Ishikawa (cell line): ENCODE data around the gene ALDH3B2.

ENCODE experiments used
- CREB1 ChIP-seq: IDR thresholded peaks from 2 replicates; pipeline ENCODE4 v1.6.1; 2012; ENCODE audit warnings: low read depth
- EP300 ChIP-seq: IDR thresholded peaks from 2 replicates; pipeline ENCODE4 v1.6.1; 2012; ENCODE audit warnings: borderline replicate concordance
- FOXM1 ChIP-seq: IDR thresholded peaks from 2 replicates; pipeline ENCODE4 v1.6.1; 2012; ENCODE audit warnings: low read depth, borderline replicate concordance
- NFIC ChIP-seq: IDR thresholded peaks from 2 replicates; pipeline ENCODE4 v1.6.1; 2012
- RAD21 ChIP-seq: IDR thresholded peaks from 2 replicates; pipeline ENCODE4 v1.6.1; 2012; ENCODE audit warnings: low read depth
- TAF1 ChIP-seq: IDR thresholded peaks from 2 replicates; pipeline ENCODE4 v1.6.1; 2012; ENCODE audit warnings: low read depth, mild to moderate bottlenecking
- TCF12 ChIP-seq: IDR thresholded peaks from 2 replicates; pipeline ENCODE4 v1.6.1; 2012; ENCODE audit warnings: low read depth
- YY1 ChIP-seq: IDR thresholded peaks from 2 replicates; pipeline ENCODE4 v1.6.1; 2012; ENCODE audit warnings: low read depth
- ZBTB7A ChIP-seq: IDR thresholded peaks from 2 replicates; pipeline ENCODE4 v1.6.1; 2012; ENCODE audit warnings: low read depth
- TF ChIP-seq, protein P1 (sequence below): IDR thresholded peaks from 2 replicates; pipeline ENCODE4 v1.6.1; 2012; ENCODE audit warnings: low read depth, mild to moderate bottlenecking
- TF ChIP-seq, protein P2 (sequence below): IDR thresholded peaks from 2 replicates; pipeline ENCODE4 v1.6.1; 2012

DNA sequence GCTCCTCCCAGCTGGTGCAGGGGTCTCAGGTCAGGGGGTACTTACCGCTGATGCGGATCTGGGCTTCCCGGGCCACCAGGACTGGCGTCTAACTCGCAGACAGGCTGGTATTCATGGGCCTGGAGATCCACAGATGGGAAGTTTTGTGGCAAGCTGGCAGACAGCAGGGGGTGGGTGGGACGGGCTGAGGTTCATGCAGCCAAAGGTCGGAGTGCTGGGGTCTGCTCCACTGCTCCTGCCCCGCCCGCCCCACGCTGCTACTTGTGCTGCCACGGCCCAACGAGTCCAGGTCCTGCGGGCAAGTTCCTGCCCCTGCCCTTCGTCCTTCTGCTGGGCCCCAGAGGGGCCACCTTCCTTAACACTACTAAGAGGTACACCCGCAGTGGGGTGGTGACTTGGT is 27.0 kb downstream of the ALDH3B2 start:
- TF ChIP-seq, protein P1, sequence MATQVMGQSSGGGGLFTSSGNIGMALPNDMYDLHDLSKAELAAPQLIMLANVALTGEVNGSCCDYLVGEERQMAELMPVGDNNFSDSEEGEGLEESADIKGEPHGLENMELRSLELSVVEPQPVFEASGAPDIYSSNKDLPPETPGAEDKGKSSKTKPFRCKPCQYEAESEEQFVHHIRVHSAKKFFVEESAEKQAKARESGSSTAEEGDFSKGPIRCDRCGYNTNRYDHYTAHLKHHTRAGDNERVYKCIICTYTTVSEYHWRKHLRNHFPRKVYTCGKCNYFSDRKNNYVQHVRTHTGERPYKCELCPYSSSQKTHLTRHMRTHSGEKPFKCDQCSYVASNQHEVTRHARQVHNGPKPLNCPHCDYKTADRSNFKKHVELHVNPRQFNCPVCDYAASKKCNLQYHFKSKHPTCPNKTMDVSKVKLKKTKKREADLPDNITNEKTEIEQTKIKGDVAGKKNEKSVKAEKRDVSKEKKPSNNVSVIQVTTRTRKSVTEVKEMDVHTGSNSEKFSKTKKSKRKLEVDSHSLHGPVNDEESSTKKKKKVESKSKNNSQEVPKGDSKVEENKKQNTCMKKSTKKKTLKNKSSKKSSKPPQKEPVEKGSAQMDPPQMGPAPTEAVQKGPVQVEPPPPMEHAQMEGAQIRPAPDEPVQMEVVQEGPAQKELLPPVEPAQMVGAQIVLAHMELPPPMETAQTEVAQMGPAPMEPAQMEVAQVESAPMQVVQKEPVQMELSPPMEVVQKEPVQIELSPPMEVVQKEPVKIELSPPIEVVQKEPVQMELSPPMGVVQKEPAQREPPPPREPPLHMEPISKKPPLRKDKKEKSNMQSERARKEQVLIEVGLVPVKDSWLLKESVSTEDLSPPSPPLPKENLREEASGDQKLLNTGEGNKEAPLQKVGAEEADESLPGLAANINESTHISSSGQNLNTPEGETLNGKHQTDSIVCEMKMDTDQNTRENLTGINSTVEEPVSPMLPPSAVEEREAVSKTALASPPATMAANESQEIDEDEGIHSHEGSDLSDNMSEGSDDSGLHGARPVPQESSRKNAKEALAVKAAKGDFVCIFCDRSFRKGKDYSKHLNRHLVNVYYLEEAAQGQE: no peak
- no peak for TF ChIP-seq EP300
- TF ChIP-seq, protein P2, sequence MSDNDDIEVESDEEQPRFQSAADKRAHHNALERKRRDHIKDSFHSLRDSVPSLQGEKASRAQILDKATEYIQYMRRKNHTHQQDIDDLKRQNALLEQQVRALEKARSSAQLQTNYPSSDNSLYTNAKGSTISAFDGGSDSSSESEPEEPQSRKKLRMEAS: no peak
- TF ChIP-seq RAD21: no peak
- TF ChIP-seq ZBTB7A: no peak
- TF ChIP-seq TAF1: no peak
- no peak for TF ChIP-seq YY1
- no peak for TF ChIP-seq NFIC
- no peak for TF ChIP-seq CREB1
- TF ChIP-seq TCF12: no peak
- no peak for TF ChIP-seq FOXM1
